DOHH2 (cell line): ENCODE data around the gene NME7.
A peak's percentile ranks its signal among the peaks of the same experiment; 100 is the strongest.

Source experiments
- H3F3A ChIP-seq: fragments of 200-600 bp; sonication (generic), shearing (Covaris generic); 2 replicates; pipeline ENCODE4 v1.6.0; 2016; ENCODE audit warnings: antibody characterized with exemption, mild to moderate bottlenecking; ENCODE audit not compliant: control insufficient read depth, insufficient read depth
- H3K27ac ChIP-seq: fragments of 200-600 bp; sonication (generic); 2 replicates; pipeline ENCODE4 v1.5.1; 2014; ENCODE audit warnings: low read depth, mild to moderate bottlenecking, low read length, moderate library complexity
- H3K27me3 ChIP-seq: fragments of 200-600 bp; sonication (generic); 2 replicates; pipeline ENCODE4 v1.6.1; 2014; ENCODE audit warnings: mild to moderate bottlenecking, low read length, mixed read lengths; ENCODE audit not compliant: control insufficient read depth
- H3K36me3 ChIP-seq: fragments of 200-600 bp; sonication (generic); 2 replicates; pipeline ENCODE4 v1.6.1; 2014; ENCODE audit warnings: mild to moderate bottlenecking, low read length, moderate library complexity, mixed read lengths; ENCODE audit not compliant: control insufficient read depth
- H3K4me1 ChIP-seq: fragments of 200-600 bp; sonication (generic); 2 replicates; pipeline ENCODE4 v1.6.1; 2014; ENCODE audit warnings: mild to moderate bottlenecking, low read length, mixed read lengths; ENCODE audit not compliant: control insufficient read depth
- H3K4me2 ChIP-seq: fragments of 200-600 bp; sonication (generic); 2 replicates; pipeline ENCODE4 v1.6.0; 2014; ENCODE audit warnings: mild to moderate bottlenecking, low read length, moderate library complexity
- H3K4me3 ChIP-seq: fragments of 200-600 bp; sonication (generic); 2 replicates; pipeline ENCODE4 v1.5.1; 2014; ENCODE audit warnings: mild to moderate bottlenecking, low read length, mixed read lengths
- H3K79me2 ChIP-seq: fragments of 200-600 bp; sonication (generic); 2 replicates; pipeline ENCODE4 v1.6.1; 2014; ENCODE audit warnings: mild to moderate bottlenecking, low read length, mixed read lengths; ENCODE audit not compliant: control insufficient read depth
- H3K9me2 ChIP-seq: fragments of 200-600 bp; sonication (generic); replicated peaks from 2 replicates; pipeline ENCODE4 v1.6.1; 2014; ENCODE audit warnings: mild to moderate bottlenecking, low read length, mixed read lengths; ENCODE audit not compliant: control insufficient read depth
- H3K9me3 ChIP-seq: fragments of 200-600 bp; sonication (generic); 2 replicates; pipeline ENCODE4 v1.6.1; 2014; ENCODE audit warnings: antibody characterized with exemption, low read length, mixed read lengths; ENCODE audit not compliant: control insufficient read depth, insufficient read depth
- H4K20me1 ChIP-seq: fragments of 200-600 bp; sonication (generic); 2 replicates; pipeline ENCODE4 v1.6.0; 2014; ENCODE audit warnings: low read depth, mild to moderate bottlenecking, antibody characterized with exemption, low read length, moderate library complexity; ENCODE audit not compliant: control insufficient read depth, insufficient read depth
- EZH2phosphoT487 ChIP-seq: fragments of 200-600 bp; sonication (generic); IDR thresholded peaks from 2 replicates; pipeline ENCODE4 v1.6.1; 2017; ENCODE audit warnings: borderline replicate concordance, mild to moderate bottlenecking, antibody characterized with exemption, low read length, moderate library complexity, mixed read lengths
- TF ChIP-seq, protein P1 (sequence below): fragments of 200-600 bp; sonication (generic); IDR thresholded peaks from one replicate; pipeline ENCODE4 v1.5.1; 2014; ENCODE audit warnings: antibody characterized with exemption, mild to moderate bottlenecking, low read depth, low read length; ENCODE audit not compliant: poor library complexity, severe bottlenecking

The NME7 gene

GRCh38 chr1:169110236-169110635 is 257.4 kb downstream of the NME7 start:
- no peaks in the 10 kb centered on the region for H3K79me2 ChIP-seq
- no peaks in the 10 kb centered on the region for H3K9me2 ChIP-seq
- no peaks in the 10 kb centered on the region for H3K9me3 ChIP-seq
- no peak overlapping the region for H3K4me3 ChIP-seq
- no peaks in the 10 kb centered on the region for H4K20me1 ChIP-seq
- peaks cover 18% of the 10 kb centered on the region for H3K4me1 ChIP-seq
- no peak overlapping the region for H3K27ac ChIP-seq
- H3K4me2 ChIP-seq, result no peak overlapping the region
- no peaks in the 10 kb centered on the region for H3K36me3 ChIP-seq
- TF ChIP-seq, protein P1, sequence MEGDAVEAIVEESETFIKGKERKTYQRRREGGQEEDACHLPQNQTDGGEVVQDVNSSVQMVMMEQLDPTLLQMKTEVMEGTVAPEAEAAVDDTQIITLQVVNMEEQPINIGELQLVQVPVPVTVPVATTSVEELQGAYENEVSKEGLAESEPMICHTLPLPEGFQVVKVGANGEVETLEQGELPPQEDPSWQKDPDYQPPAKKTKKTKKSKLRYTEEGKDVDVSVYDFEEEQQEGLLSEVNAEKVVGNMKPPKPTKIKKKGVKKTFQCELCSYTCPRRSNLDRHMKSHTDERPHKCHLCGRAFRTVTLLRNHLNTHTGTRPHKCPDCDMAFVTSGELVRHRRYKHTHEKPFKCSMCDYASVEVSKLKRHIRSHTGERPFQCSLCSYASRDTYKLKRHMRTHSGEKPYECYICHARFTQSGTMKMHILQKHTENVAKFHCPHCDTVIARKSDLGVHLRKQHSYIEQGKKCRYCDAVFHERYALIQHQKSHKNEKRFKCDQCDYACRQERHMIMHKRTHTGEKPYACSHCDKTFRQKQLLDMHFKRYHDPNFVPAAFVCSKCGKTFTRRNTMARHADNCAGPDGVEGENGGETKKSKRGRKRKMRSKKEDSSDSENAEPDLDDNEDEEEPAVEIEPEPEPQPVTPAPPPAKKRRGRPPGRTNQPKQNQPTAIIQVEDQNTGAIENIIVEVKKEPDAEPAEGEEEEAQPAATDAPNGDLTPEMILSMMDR, result no peak
- no peak for TF ChIP-seq EZH2phosphoT487
- H3F3A ChIP-seq, result no peaks in the 10 kb centered on the region
- H3K27me3 ChIP-seq, result peaks cover 44% of the 10 kb centered on the region

DNA sequence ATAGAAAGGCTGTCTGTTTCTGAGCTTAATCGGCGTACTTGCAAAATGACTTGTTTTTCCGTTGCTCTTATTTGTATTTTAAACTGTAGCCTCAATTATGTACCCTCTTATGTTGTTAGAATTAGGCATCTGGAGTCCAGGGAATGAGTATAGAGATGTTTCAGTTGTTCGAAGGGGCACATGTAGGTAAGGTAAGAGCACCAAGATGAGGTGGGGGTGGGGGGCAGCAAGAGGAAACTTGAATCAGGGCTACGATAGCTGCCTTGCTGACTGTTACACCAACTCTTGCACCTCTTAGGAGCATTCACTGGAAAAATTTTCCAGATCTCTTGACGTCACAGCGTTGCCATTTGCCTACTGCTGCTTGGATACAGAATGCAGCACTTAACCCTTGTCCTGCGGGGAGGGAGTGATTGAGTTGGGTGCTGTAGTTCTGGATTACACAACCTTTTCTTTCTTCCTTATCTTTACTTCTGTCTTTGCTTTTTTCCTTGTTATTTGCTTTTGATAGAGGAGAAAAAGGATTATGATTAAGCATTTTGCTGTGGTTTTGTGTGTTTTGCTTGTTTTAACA is 257.9 kb downstream of the NME7 start:
- H3K36me3 ChIP-seq, result no peaks in the 10 kb centered on the region
- no peaks in the 10 kb centered on the region for H3F3A ChIP-seq
- H3K27me3 ChIP-seq, result peaks cover 50% of the 10 kb centered on the region
- H3K4me2 ChIP-seq, result no peak overlapping the region; the same call in 1 of the 2 replicates
- H3K9me2 ChIP-seq, result no peaks in the 10 kb centered on the region
- no peak for TF ChIP-seq EZH2phosphoT487
- TF ChIP-seq, protein P1, result no peak
- H3K27ac ChIP-seq, result no peak overlapping the region
- no peaks in the 10 kb centered on the region for H3K79me2 ChIP-seq
- peaks cover 18% of the 10 kb centered on the region for H3K4me1 ChIP-seq
- no peaks in the 10 kb centered on the region for H4K20me1 ChIP-seq
- no peaks in the 10 kb centered on the region for H3K9me3 ChIP-seq
- no peak overlapping the region for H3K4me3 ChIP-seq

DNA sequence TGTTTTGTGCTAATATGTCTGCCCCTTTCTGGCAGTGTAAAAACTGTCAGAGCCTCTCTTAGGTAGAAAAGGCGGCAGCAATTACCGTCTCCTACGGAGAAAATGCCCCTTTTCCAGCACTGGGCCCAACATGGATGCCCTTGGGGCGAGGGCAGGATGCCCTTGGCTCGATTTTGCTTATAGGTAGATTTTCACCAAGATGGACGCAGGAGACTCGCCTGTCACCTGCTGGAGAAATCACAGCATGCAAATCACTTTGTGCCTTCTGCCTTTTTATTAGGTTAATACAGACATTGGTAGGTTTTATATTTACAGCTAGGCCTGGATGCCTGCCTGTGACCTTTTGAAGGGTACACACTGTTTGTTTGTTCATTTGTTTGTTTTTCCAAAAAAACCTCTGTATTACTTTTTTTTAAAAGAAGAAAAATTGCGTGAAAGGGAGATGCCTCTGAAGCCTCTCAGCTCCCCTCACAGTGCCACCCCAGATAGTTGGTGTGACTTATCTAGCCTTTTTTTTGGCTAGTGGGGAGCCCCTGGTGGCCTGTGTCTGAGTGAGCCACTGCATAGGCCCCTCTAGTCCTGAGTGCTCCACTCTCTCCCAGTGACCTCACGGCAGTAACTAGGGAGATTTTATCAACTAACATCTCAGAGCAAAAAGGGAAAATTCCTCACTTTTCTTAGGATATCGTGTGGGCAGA is 258.6 kb downstream of the NME7 start:
- Histone ChIP-seq H3K27ac (no peak overlapping the region), H3K27me3 (peaks cover 57% of the 10 kb centered on the region), H3F3A (no peaks in the 10 kb centered on the region), H3K4me2 (peak overlapping the region; percentile 22), H3K9me3 (no peaks in the 10 kb centered on the region), H3K4me1 (peaks cover 18% of the 10 kb centered on the region), H3K4me3 (no peak overlapping the region), H4K20me1 (no peaks in the 10 kb centered on the region), H3K36me3 (no peaks in the 10 kb centered on the region), H3K79me2 (no peaks in the 10 kb centered on the region), H3K9me2 (no peaks in the 10 kb centered on the region)
- TF ChIP-seq, protein P1, result peak; percentile 29
- TF ChIP-seq EZH2phosphoT487, result no peak
